ENCODE measurements around the gene SSU72. TPM values are rescaled to one million over a fixed set of nuclear protein-coding genes. Genes with fewer than 3 reads are reported as not detected.
"Not testable (repeated sequence)": the region's sequence is repeated elsewhere in the genome, so short reads cannot be mapped to it uniquely, and the experiment has no call there.

Gene SSU72
- total RNA-seq, 1 experiment from 2014 or later, result 179 TPM

- no peak overlapping the region for H2BK5ac ChIP-seq (ENCODE audit: insufficient read length, low read length)
- H3K18ac ChIP-seq (ENCODE audit: insufficient read length, low read depth, low read length), result no peak overlapping the region
- H3K79me2 ChIP-seq (ENCODE audit: insufficient read depth, low read length), result no peaks in the 10 kb centered on the region
- H3K9ac ChIP-seq (ENCODE audit: extremely low read depth, insufficient read length, low read length), result no peak overlapping the region
- no peak overlapping the region for H3K14ac ChIP-seq (ENCODE audit: insufficient read depth, low read length)
- no peak overlapping the region for H3K56ac ChIP-seq (ENCODE audit: insufficient read length, low read depth, low read length)
- no peaks in the 10 kb centered on the region for H3K27me3 ChIP-seq (ENCODE audit: insufficient read depth, low read length)
- Mint-ChIP-seq H3K4me3 (no peak overlapping the region), H3K4me1 (no peaks in the 10 kb centered on the region), H3K36me3 (ENCODE audit: insufficient read depth in 1 of 3, low read depth in 3 of 3) (peaks cover 32 to 59% (median 51%) of the 10 kb centered on the region in 3 experiments), H3K27me3 (ENCODE audit: low read depth) (no peaks in the 10 kb centered on the region), H3K27ac (no peak overlapping the region), H3K9me3 (peaks cover 7 to 8% of the 10 kb centered on the region in 2 experiments; a peak in 4 of 5 replicates)
- H3K9me3 ChIP-seq (ENCODE audit: control insufficient read depth, low read depth, low read length), result no peaks in the 10 kb centered on the region
- H3K23ac ChIP-seq (ENCODE audit: insufficient read length, low read depth, low read length), result no peak overlapping the region
- TF ChIP-seq CTCF (conservative IDR thresholded peaks at IDR 0.05), result no peak
- no peak overlapping the region for H2AFZ ChIP-seq (ENCODE audit: low read length)
- WGBS (ENCODE audit: extremely low coverage, insufficient read length, low lambda C conversion rate), result no CpG with 5 or more reads among the region's 31 CpGs
- H3K79me1 ChIP-seq (ENCODE audit: insufficient read depth, low read depth, low read length, poor library complexity, severe bottlenecking), result no peaks in the 10 kb centered on the region
- H4K91ac ChIP-seq (ENCODE audit: insufficient read length, low read depth, low read length), result no peak overlapping the region
- no peak overlapping the region for H2BK20ac ChIP-seq (ENCODE audit: low read depth, low read length, poor library complexity, severe bottlenecking)
- no peak overlapping the region for H3T11ph ChIP-seq (ENCODE audit: low read length)
- H2AK5ac ChIP-seq (ENCODE audit: insufficient read length, low read length), result no peak overlapping the region
- no peak overlapping the region for H2BK12ac ChIP-seq (ENCODE audit: insufficient read length, low read depth, low read length)
- H2BK120ac ChIP-seq (ENCODE audit: low read depth, low read length, poor library complexity, severe bottlenecking), result no peak overlapping the region
- H4K8ac ChIP-seq (replicated peaks; ENCODE audit: insufficient read length, low read depth, low read length), result no peak overlapping the region
- no peak overlapping the region for H3K4ac ChIP-seq (ENCODE audit: low read depth, low read length)
- no peak for DNase-seq
- H3K23me2 ChIP-seq (ENCODE audit: insufficient read length, low read depth, low read length, poor library complexity, severe bottlenecking), result no peaks in the 10 kb centered on the region
- no peak overlapping the region for H3K27ac ChIP-seq (ENCODE audit: insufficient read length, low read depth, low read length)
- no peaks in the 10 kb centered on the region for H4K20me1 ChIP-seq (ENCODE audit: control insufficient read depth, insufficient read depth, insufficient read length)
- H2BK15ac ChIP-seq (ENCODE audit: low read depth, low read length), result no peak overlapping the region
- no peak overlapping the region for H3K4me2 ChIP-seq (ENCODE audit: insufficient read depth, insufficient read length, low read length)
- H4K5ac ChIP-seq (ENCODE audit: insufficient read length, low read depth, low read length), result no peak overlapping the region
- no peaks in the 10 kb centered on the region for H3K4me1 ChIP-seq (ENCODE audit: insufficient read depth, low read length)
Observed at GRCh38 chr1:1527092-1527816, 47.4 kb downstream of the SSU72 start.

- not testable (repeated sequence) for DNase-seq; H3K79me1 ChIP-seq (ENCODE audit: insufficient read depth, low read depth, low read length, poor library complexity, severe bottlenecking); H3K23ac ChIP-seq (ENCODE audit: insufficient read length, low read depth, low read length); H2BK120ac ChIP-seq (ENCODE audit: low read depth, low read length, poor library complexity, severe bottlenecking); H2BK15ac ChIP-seq (ENCODE audit: low read depth, low read length); H4K8ac ChIP-seq (replicated peaks; ENCODE audit: insufficient read length, low read depth, low read length); H3K27ac ChIP-seq (ENCODE audit: insufficient read length, low read depth, low read length); H3K27me3 Mint-ChIP-seq (ENCODE audit: low read depth); H3K79me2 ChIP-seq (ENCODE audit: insufficient read depth, low read length); H3K27ac Mint-ChIP-seq; H3K4me1 Mint-ChIP-seq; H3K4me1 ChIP-seq (ENCODE audit: insufficient read depth, low read length); H4K91ac ChIP-seq (ENCODE audit: insufficient read length, low read depth, low read length); H3K14ac ChIP-seq (ENCODE audit: insufficient read depth, low read length); H3K18ac ChIP-seq (ENCODE audit: insufficient read length, low read depth, low read length); H3K9me3 Mint-ChIP-seq; H2BK5ac ChIP-seq (ENCODE audit: insufficient read length, low read length); H4K20me1 ChIP-seq (ENCODE audit: control insufficient read depth, insufficient read depth, insufficient read length); H3T11ph ChIP-seq (ENCODE audit: low read length); H3K9me3 ChIP-seq (ENCODE audit: control insufficient read depth, low read depth, low read length); H3K4me3 Mint-ChIP-seq; H2AK5ac ChIP-seq (ENCODE audit: insufficient read length, low read length); H3K27me3 ChIP-seq (ENCODE audit: insufficient read depth, low read length); H3K9ac ChIP-seq (ENCODE audit: extremely low read depth, insufficient read length, low read length); H3K23me2 ChIP-seq (ENCODE audit: insufficient read length, low read depth, low read length, poor library complexity, severe bottlenecking); H3K4ac ChIP-seq (ENCODE audit: low read depth, low read length); H3K4me2 ChIP-seq (ENCODE audit: insufficient read depth, insufficient read length, low read length); H3K56ac ChIP-seq (ENCODE audit: insufficient read length, low read depth, low read length); H2BK20ac ChIP-seq (ENCODE audit: low read depth, low read length, poor library complexity, severe bottlenecking); H2AFZ ChIP-seq (ENCODE audit: low read length); H4K5ac ChIP-seq (ENCODE audit: insufficient read length, low read depth, low read length); H2BK12ac ChIP-seq (ENCODE audit: insufficient read length, low read depth, low read length)
- no CpG with 5 or more reads among the region's 21 CpGs for WGBS (ENCODE audit: extremely low coverage, insufficient read length, low lambda C conversion rate)
- H3K36me3 Mint-ChIP-seq (ENCODE audit: insufficient read depth in 1 of 3, low read depth in 3 of 3), result peaks cover 28 to 59% (median 45%) of the 10 kb centered on the region in 3 experiments; a peak in 6 of 7 replicates
Observed at GRCh38 chr1:1526476-1526875, 48.2 kb downstream of the SSU72 start.
